GM19438 (cell line): ENCODE data around the gene MIX23.

ENCODE experiments used
- ATAC-seq: cut with Tn5 transposase; IDR thresholded peaks from one replicate; pipeline ENCODE4 v1.9.1; 2021; ENCODE audit warnings: low read depth; ENCODE audit not compliant: unreplicated experiment

The MIX23 gene

DNA sequence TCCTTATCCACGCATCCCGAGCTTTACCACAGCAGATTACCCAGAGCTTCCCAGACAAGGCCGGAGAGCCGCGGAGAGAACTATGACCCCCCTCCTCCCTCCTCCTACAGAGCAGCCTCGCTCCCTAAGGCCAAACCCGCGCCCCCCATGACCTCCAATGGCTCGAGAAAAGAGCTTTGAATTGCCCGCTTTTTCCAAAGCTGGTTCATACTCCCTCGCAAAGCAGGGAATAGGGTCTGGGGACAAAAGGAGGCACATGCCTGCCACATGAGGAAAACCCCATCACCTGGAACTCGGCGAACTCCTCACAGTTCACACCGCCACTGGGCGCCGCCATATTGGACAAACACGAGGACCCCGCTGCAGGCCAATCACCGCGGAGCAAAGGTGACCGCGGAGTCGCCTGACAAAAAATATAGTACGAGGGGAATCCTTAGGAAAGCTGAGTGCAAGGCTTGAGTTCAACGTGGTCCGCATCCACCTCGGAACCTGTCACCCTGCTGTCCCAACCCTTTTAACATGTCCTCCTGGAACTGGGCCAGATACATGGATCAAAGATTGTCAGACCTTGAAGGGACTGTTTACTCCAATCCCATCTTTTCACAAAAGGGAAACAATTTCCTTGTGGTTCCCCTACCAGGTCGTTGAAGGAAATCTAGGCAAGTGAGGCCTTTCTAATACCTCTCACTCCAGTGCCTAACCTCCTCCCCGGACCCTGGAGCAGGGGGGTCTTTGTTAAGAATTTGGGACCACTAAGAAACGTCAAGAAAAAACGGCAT, at the start of gene MIX23:
MIX23 (minus strand) TSS at position 344 of the 779 bp plus-strand sequence; CDS start at position 337, 7 bp downstream.
- peak; percentile 45 for ATAC-seq

DNA sequence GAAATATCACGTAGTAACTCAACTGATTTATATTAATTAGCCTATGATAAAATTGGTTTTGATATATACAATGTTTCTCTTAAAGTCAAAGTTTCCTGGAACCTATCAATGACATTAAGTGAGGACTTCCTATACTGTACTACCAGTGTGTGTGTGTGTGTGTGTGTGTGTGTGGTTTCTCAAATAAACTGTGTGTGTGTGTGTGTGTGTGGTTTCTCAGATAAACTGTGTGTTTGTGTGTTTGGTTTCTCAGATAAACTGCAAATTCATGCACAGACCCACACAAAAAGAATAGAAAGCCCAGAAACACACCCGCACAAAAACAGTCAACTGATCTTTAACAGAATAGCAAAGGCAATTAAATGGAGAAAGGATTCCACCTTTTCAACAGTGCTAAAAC, 47.3 kb upstream of the MIX23 start:
- no peak for ATAC-seq

DNA sequence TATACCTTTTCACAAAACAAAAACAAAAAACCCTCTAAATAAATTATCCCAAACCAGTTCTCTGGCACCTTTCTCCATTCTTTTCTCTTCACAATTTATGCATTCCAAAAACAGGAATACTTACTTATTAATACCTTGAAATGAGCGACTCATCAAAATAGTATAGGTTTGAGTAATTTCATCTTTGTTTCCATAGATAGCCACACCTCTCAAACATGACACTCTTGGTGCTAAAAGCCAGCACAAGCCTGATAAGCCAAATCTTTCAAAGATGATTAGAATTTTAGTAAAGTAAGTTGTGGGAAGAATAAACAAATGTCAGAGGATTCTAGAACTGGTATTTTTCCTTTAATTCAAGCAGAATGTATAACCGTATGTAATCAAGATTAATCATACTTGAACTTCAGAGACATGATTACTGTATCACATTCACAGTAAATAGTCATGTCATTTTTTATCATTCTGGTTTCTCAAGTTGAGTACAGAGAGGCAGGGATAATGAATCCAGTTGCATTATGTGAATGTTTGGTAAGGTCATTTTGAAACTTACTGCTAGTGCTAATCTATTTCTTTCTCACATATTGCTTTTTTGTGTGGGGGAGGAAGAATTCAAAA, 44.9 kb upstream of the MIX23 start:
- no peak for ATAC-seq

DNA sequence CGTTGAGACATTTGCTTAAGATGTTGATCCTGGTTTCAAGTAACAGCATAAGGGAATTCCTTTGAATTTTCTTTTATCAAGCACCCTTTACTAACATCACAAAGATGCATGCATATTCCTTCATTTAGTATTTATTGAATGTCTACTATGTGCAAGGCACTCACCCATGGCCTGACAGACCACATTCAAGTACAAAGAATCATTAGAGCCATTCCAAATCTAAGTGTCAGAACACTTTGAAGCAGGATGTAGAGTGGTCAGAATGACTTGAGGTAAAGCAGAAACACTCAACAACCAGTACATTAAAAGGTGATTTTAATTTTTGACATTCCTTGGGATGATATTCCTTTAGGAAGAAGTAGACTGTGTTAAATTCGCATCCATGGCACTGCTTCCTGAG, 38.8 kb upstream of the MIX23 start:
- no peak for ATAC-seq

DNA sequence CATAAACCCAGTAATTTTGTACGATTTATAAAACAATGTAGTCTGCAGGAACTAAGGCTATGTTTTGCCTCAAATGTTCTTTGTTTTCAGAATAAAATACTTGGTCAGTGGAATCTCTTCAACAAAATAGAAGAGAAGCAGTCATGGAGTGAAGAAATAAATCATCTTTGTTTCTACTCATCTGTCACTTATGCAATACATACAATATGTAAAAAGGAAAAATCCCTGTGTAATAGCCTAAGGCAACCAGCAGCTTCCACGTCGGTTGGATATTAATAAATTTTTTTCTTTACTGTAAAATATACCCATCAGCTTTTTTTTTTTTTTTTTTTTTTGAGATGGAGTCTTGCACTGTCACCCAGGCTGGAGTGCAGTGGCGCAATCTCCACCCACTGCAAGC, 38.1 kb upstream of the MIX23 start:
- ATAC-seq = no peak

DNA sequence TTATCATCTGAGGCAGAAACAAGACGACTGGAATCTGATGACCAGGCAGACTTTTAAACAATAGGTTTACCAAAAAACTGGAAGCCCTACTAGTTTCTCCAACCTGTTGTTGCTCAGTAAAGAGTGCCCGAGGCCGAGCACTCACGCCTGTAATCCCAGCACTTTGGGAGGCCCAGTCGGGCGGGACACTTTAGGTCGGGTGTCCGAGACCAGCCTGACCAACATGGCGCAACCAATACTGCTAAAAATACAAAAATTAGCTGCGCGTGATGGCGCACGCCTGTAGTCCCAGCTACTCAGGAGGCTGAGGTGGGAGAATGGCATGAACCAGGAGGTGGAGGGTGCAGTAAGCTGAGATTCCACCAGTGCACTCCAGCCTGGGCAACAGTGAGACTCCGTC, 33.9 kb upstream of the MIX23 start:
- ATAC-seq = no peak

DNA sequence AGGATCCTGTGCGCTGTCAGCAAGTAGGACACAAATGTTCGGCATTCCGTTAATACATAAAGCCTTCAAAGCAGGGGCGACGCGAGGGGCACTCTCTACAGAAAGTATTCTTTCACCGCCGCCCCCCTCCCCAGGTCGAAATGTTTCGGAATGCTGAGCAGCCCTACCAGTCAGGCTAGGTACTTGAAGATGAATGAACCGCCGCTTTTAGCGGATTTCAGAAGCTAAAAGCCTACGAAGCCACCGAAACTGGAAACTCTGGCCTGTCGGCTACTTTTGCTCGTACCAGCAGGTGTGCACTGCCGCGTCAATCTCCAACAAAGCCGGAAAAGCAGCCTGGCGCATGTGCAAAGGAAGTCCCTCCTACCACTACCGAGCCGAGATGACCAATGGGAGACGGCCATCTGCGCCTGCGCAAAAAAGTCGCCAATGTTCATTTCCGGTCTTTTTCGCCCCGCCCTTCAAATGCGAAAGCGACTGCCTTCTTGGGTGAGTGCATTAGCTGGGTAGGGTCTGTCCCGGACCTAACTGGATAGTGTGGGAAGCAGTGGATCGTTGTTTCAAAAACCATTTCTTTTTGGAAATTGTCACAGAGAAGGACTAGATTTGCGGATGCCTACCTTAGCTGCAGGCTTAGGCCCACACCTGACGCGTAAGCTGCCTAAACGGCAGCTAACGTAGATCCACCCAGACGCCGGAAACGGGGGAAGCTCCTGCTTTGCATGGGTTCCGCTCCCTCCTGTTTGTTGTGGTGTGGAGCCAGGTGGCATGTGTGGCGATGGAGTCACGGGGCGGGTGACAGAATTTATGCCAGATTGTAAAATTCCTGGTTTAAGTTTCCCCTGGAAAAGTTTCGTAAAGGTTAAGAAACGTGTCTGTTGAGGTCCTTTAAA, 33.0 kb upstream of the MIX23 start, which contains the start of gene WDR5B:
WDR5B (minus strand) TSS at position 301 of the 893 bp plus-strand sequence. CDS start 534 bp downstream, outside the sequence.
- ATAC-seq = peak; percentile 88

DNA sequence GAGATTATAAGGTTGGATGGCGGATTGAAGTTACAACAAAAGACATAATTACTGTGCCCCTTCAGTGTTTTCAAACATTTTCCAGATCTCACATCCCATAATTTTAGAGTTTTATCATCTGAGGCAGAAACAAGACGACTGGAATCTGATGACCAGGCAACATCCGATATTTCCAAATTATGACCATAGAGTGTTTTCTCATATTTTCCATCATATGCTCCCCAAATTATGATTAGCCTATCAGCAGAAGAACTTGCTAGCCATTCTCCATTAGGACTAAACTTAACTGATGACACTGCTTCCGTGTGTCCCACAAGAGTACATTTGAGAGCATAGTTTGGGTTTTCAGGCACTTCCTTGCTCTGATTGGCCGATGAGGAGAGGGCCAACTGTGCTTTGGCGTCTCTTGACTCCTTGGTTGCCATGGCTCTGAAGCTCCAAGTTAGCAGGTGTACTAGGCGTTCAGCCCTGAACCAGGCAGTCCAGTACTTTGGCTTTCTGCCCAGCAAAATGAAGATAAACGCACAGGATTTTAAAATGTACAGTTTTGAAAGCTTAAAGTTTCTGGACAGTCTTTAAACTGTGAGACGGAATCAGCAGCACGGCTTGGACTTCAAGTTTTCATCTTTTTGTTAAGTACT, 32.2 kb upstream of the MIX23 start:
- ATAC-seq = peak; percentile 54

DNA sequence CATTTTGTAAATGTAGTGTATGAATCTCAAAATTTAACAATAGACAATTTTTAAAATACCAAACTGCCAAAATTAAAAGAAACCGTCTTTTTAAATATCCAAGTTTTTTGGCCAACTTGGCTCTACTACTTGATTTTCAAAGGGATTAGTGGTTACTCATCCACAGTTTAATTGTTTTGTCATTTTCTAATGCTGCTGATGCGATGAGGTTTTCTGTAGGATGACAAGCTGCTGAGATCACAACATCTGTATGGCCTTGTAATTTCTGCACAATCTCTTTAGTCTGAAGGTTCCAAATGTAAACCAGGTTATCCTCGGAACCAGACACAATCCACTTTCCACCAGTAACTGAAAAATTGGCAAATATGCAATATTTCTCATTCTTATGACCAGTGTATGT, 31.4 kb upstream of the MIX23 start:
- no peak for ATAC-seq

DNA sequence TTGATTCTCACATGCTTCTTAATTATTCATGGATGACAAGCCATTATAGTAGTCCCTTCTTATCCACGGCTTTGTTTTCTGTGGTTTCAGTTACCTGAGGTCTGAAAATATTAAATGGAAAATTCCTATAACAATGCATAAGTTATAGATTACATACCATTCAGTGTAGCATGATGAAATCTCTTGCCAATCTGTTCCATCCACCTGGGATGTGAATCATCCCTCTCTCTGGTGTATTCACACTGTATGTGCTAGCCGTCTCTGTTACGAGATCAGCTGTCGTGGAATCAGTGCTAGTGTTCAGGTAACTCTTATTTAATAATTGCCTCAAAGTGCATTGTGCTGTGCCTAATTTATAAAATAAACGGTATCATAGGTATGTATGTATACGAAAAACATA, 27.6 kb upstream of the MIX23 start:
- no peak for ATAC-seq

DNA sequence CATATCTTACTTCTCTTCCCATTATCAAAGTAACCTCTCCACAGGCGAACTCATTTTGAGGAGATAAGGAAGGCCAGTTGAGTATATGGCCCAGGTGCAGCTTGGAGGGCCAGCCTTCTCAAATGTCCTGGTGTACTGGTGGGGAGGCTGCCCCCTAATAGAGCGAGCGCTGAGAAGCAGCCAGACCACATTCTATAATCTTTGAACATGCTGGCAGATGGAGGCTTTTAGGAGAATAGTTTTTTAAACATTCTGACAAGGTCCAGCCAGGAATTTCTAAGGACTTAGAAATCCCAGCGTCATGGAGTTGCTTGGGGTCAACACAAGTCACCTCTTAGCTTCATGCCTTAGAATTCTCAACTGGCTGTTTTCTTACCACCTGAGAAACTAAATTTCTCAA, 27.1 kb upstream of the MIX23 start:
- no peak for ATAC-seq

DNA sequence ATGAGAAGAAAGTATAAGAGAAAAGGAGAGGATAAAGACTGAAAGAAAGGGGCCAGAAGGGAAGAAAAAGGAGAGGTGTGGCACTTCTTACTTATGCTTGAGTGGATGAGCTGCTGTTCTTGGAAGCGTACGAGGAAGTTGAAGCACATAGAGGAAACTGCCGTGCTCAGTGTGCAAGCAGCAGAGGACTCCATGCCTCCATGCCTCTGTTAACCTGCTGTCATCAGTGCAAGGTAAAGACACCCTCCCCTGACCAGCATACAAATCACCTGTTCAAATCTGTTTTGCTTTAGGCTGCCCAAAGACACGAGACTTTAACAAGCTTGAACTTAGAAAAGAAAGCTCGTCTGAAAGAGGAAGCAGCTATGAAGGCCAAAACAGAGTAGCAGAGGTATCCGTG, 26.4 kb upstream of the MIX23 start:
- ATAC-seq = no peak

DNA sequence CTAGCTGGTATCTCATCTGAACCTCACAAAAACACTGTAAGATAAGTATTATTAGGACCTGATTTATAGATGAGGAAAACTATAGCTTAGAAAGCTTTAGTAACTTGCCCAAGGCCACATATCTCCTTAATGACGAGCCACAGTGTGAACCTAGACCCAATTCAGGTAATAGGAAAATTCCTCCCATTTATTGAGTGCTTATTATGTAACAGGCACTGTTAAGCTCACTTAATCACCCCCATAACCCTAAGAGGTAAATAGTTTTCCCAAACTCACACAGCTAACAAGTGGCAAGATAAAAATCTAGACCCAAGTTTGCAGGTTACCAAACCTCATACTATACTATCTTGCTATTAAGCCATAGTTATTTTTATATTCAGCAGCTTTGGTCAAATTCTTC, 24.9 kb upstream of the MIX23 start:
- no peak for ATAC-seq

DNA sequence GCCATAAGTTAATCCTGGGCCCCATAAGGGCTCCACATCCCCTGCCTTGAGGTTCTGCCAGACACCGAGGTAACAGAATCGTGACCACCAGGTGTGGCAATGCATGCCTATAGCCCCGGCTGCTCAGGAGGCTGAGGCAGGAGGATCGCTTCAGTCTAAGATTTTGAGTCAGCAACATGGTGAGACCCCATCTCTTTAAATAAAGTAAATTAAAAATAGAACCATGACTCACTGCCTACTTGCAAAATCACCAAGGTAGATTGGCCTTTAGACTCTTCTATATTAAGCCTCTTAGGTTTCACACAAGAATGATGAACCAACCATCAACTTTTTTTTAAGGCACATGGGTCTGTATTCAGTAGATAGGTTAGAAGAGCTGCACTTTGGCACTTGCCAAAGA, 23.2 kb upstream of the MIX23 start:
- ATAC-seq = no peak

DNA sequence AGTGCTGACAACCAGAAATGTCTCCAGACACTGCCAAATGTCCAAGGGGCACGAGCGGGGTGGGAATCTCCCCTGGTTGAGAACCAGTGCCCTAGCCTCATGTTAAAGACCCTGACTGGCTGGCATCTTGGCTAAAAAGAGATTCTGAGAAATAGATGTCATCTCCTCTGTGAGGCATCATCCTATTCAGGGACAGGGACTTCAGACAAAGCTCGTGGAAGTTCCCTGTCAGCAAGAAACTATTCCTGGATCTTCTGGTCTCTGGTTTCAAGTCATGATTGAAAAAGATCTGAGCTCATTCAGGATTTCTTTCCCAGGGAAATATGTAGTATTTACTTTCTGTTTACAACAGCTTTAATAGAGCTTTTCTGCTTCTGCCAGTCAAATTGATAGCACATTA, 22.0 kb upstream of the MIX23 start:
- ATAC-seq = no peak

DNA sequence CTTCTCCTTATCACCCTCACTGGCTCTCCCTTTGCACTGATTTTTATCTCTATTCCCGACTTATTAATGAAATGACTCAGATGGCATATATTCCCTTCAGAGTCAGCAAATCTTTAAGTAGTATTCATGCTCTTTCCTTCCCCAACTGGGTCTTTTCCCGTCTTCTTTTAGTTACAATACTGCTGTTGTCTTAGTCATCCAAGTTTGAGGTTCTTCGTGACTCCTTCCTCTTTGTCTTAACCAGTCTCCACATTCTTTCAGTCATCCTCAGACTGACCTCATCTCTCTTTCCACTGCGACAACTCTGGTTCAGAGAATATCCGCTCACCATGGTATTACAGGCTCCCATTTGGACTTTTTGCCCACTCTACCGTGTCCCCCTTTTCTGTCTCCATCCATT, 20.5 kb upstream of the MIX23 start:
- no peak for ATAC-seq

DNA sequence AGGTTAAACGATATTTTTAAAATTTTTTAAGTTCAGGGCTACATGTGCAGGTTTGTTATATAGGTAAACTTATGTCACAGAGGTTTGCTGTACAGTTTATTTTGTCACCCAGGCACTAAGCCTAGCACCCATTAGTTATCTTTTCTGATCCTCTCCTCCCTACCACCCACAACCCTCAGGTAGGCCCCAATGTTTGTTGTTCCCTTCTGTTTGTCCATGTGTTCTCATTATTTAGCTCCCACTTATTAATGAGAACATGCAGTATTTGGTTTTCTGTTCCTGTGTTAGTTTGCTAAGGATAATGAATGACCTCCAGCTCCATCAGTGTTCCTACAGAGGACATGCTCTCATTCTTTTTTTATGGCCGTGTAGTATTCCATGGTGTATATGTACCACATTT, 15.9 kb upstream of the MIX23 start:
- no peak for ATAC-seq

DNA sequence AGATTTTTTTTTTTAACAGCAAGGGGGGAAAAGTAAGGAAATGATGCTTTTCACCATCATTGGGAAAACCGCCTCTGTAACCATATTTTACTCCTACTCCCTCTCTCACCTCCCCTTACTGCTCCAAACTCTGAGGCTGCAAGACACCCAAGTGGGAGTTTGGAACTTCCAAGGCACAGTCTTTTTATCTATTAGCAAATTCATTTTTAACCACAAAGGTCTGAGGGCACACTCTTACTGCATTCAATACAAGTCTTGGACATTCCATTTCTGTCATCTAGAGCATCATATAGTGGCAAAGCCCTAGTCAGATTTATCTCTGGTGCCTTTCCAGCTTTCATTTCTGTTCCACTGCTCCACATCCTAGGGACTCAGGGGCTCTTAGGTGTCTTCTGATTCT, 14.2 kb upstream of the MIX23 start:
- no peak for ATAC-seq

DNA sequence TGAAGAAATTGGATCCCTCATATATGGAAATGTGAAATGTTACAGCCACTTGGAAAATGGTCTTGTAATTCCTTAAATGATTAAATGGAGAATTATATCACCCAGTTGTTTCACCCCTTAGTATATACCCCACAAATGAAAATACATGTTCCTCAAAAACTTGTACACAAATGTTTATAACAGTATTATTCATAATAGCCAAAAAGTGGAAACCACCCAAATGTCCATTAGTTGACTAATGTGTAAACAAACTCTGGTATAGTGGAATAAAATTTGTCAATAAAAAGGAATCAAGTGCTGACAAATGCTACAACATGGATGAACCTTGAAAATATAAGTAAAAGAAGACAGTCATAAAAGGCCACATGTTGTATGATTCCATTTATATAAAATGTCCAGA, 13.5 kb upstream of the MIX23 start:
- ATAC-seq = no peak

DNA sequence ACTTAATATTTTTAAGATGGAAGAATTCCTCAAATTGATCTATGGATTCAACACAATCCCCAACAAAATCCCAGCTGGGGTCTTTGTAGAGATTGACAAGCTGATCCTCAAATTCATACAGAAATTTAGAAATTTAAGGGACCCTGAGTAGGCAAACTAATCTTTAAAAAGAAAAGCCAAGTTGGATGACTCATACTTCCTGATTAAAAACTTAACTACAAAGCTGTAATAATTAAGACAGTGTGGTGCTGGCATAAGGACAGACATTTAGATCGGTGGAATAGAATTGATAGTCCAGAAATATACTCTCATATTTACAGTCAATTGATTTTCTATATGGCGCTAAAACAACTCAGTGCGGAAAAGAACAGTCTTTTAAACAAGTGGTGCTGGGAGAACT, 12.6 kb upstream of the MIX23 start:
- ATAC-seq = no peak

DNA sequence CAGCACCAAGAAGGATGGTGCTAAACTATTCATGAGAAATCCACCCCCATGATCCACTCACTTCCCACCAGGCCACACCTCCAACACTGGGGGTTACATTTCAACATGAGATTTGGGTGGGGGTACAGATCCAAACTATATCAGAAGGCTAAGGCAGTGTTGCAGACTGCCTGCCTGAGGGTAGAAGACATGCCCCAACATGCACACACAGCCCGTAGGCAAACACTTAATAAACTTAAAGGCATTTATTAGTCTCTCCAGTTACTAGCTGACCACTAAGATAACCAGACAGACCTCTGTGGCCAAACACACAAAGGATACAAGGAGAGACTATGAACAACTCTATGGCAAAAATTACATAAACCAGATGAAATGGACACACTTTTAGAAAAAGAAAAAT, 11.1 kb upstream of the MIX23 start:
- ATAC-seq = no peak
